GM21390 (cell line): ENCODE data around the gene TNFSF10.

Experiments used
- ATAC-seq: cut with Tn5 transposase; IDR thresholded peaks from one replicate; pipeline ENCODE4 v1.9.1; 2021; ENCODE audit not compliant: unreplicated experiment

TNFSF10 gene

DNA sequence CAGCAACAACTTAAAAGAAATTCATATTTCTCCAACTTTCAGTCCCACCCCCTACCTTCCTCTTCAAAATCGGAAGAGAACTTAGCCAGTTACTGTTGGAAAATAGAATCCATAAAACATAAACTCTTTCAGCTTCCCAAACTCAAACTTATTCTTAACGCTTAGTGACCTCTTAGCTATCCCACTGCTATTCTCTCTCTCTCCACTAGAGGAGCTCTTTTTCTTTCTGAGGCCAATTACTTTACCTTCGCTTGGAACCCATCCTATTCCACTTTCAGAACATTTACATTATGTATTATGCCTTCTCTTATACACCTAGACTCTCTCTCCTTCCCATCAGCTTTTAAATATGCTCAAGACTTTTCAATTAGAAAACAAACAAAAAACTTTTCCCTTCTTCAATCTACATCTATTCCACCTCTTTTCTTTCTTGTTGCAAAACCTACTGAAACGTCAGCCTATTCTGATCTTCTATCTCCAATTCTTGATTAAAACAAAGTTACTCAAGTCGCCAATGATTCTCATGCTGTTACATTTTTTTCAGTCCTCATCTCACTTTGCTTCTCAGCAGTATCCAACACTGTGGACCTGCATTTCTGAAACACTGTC, 61.6 kb downstream of the TNFSF10 start:
- ATAC-seq: no peak

DNA sequence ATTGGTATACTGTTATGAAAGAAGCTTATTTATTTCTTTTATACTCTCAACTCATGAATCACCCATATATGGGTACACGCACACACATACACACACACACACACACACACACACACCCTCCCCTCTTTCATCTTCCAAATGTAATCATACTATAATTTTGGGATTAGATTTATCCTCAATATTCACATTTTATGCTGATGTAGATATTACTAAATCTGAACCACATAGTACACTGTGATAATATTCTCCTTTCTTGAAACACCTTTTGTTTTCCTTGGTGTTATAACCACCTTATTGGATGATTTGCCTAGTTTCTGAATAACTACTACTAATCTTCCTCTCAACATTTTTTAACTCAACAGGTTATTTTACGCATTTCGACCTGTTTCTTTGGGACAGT, 66.8 kb downstream of the TNFSF10 start:
- no peak for ATAC-seq
